ENCODE data around the gene DUOXA1. TPM values are rescaled to one million over a fixed set of nuclear protein-coding genes. Genes with fewer than 3 reads are reported as not detected.

DUOXA1 gene
- total RNA-seq, 2 donors from 2014 or later, result 17.6 to 38.8 TPM

DNA sequence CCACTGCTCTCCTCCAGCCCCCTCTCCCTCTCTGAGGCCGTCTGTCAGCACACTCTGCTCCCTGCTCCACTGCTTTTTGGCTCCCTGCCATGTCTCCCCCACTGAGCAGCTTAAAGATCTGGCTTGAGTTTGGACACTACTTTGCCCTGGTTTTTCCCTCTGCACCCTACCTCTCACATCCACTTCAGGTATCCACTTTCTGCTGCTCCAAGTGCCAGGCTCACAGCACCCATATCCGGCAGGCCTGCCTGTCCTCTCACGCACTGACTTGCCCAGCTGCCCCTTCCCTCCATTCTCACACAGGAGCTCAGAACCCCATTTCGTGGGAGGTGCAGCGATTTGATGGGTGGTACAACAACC lies 3.9 kb upstream of the DUOXA1 start:
- Histone ChIP-seq H3K4me3 (no peak overlapping the region), H3K36me3 (no peaks in the 10 kb centered on the region), H3K27ac (no peak overlapping the region), H3K9me3 (no peaks in the 10 kb centered on the region), H3K4me1 (replicated peaks) (no peaks in the 10 kb centered on the region), H3K27me3 (replicated peaks; ENCODE audit: insufficient read depth) (no peaks in the 10 kb centered on the region)
- intact Hi-C loops (cut with DNase I), result no loop called here
- TF ChIP-seq POLR2A (IDR thresholded peaks at IDR 0.05) (no peak), POLR2AphosphoS5 (IDR thresholded peaks at IDR 0.05) (no peak)
- TF ChIP-seq, protein P1, sequence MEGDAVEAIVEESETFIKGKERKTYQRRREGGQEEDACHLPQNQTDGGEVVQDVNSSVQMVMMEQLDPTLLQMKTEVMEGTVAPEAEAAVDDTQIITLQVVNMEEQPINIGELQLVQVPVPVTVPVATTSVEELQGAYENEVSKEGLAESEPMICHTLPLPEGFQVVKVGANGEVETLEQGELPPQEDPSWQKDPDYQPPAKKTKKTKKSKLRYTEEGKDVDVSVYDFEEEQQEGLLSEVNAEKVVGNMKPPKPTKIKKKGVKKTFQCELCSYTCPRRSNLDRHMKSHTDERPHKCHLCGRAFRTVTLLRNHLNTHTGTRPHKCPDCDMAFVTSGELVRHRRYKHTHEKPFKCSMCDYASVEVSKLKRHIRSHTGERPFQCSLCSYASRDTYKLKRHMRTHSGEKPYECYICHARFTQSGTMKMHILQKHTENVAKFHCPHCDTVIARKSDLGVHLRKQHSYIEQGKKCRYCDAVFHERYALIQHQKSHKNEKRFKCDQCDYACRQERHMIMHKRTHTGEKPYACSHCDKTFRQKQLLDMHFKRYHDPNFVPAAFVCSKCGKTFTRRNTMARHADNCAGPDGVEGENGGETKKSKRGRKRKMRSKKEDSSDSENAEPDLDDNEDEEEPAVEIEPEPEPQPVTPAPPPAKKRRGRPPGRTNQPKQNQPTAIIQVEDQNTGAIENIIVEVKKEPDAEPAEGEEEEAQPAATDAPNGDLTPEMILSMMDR (IDR thresholded peaks at IDR 0.05), result no peak
- 53% methylated on average over 5 of the region's 5 CpGs for WGBS
- DNase-seq (ENCODE audit: low spot score), result no peak

DNA sequence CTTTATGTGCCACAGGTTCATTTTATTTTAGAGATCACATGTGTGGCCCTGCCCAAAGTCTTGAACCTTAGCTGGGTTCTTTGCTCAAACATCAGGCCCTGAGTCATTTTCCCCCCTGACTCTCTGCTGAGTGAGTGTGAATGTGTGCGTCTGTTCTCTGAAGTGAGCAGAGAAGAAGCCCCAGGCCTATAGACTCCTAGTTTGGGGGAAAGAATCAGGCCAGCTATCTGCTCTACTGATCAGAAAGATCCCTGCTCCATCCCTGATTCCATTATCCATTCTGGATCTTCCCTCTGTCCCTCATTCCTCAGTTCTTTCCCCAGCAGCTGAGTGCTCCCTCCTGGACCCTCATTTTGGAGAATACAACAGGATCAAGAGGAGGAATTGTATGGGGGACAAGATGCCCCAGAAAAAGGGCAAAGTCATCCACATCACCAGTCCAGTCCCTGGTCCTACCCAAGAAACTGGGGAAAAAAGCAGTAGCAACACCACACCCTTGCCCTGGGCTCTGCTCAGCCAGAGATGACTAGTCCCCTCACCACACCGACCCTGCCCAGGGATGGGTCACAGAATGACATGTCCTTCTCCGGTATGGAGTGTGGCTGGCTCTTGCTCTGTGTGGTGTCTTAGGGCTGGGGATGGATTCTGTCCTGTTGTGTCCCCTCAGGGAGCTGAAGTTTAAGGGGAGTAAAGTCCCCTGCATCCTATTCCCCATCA lies 3.3 kb upstream of the DUOXA1 start:
- no peaks in the 10 kb centered on the region for H3K4me1 ChIP-seq (replicated peaks)

DNA sequence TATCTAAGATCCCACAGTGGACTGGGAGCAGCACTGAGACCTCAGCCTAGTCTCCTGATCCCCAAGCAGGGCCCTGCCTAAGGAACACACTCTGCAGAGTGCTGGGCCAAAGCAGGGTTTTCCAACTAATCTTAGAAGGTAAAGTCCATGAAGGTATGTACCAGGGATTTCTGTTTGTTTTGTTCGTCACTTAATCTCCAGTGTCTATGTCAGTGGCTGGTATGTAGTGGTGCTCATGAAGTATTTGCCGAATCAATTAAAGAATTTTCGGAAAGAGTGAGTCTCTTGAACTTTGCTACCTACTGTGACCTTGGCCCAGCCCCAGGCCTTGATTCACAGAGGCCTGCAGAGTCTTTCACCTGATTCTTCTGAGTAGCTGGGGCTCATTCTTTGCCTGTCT lies 1.8 kb upstream of the DUOXA1 start:
- Histone ChIP-seq H3K4me3 (no peak overlapping the region), H3K36me3 (no peaks in the 10 kb centered on the region), H3K4me1 (replicated peaks) (no peaks in the 10 kb centered on the region), H3K27ac (no peak overlapping the region), H3K9me3 (no peaks in the 10 kb centered on the region), H3K27me3 (replicated peaks; ENCODE audit: insufficient read depth) (no peaks in the 10 kb centered on the region)
- DNase-seq (ENCODE audit: low spot score), result no peak
- TF ChIP-seq POLR2AphosphoS5 (IDR thresholded peaks at IDR 0.05), result no peak
- TF ChIP-seq, protein P1 (IDR thresholded peaks at IDR 0.05), result no peak
- TF ChIP-seq POLR2A (IDR thresholded peaks at IDR 0.05), result no peak
- intact Hi-C loops (cut with DNase I), result no loop called here
- WGBS, result 94% methylated on average over 3 of the region's 3 CpGs

More for the DNA sequence above, 3.3 kb upstream of the DUOXA1 start:
- TF ChIP-seq, protein P1 (IDR thresholded peaks at IDR 0.05), result no peak
- no peak for TF ChIP-seq POLR2A (IDR thresholded peaks at IDR 0.05)
- no peak for TF ChIP-seq POLR2AphosphoS5 (IDR thresholded peaks at IDR 0.05)
- Histone ChIP-seq H3K9me3 (no peaks in the 10 kb centered on the region), H3K27ac (no peak overlapping the region), H3K36me3 (no peaks in the 10 kb centered on the region), H3K4me3 (no peak overlapping the region), H3K27me3 (replicated peaks; ENCODE audit: insufficient read depth) (no peaks in the 10 kb centered on the region)
- DNase-seq (ENCODE audit: low spot score), result no peak
- WGBS, result 76% methylated on average over 3 of the region's 3 CpGs
- intact Hi-C loops (cut with DNase I), result no loop called here

DNA sequence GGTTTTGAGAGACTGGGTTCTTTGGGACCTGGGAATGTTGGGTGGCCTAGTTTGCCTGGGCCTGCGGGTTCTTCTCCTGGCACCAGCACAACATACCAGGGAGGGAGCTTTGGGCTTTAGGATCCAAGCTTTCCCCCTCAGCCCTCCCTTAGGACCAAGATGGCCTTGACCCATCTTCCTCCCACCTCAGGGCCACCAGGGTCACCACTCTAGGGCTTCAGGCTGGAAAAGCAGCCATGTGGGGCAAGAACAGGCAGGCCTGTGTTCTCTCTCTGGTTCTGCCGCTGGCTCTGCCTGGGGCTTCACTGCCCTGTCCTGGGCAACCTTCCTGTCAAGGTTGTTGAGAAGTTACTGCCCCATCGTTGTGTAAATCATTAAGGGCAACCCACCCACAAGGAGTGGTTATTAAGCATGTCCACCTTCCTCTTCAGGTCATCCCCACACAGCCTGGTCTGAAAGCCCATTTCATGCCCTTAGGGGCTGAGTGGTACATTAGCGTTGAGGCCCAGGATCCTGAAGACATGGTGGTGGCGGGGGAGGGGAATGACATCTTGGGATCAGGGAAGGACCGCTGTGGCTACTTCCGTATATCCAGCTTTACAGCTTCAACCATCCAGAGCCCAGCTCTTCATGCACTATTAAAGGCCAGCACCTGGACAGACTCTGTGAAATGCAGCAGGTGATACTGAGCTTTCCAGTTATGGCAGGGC lies 767 bp upstream of the DUOXA1 start:
- peak overlapping the region; percentile 17 to 57 for H3K27ac ChIP-seq
- no peaks in the 10 kb centered on the region for H3K27me3 ChIP-seq (replicated peaks; ENCODE audit: insufficient read depth)
- DNase-seq (ENCODE audit: low spot score), result no peak
- H3K4me3 ChIP-seq, result peak overlapping the region; percentile 28 to 37
- TF ChIP-seq POLR2AphosphoS5 (IDR thresholded peaks at IDR 0.05) (no peak), POLR2A (IDR thresholded peaks at IDR 0.05) (no peak)
- TF ChIP-seq, protein P1 (IDR thresholded peaks at IDR 0.05), result no peak
- H3K4me1 ChIP-seq (replicated peaks), result no peaks in the 10 kb centered on the region
- no peaks in the 10 kb centered on the region for H3K36me3 ChIP-seq
- intact Hi-C loops (cut with DNase I), result no loop called here
- H3K9me3 ChIP-seq, result no peaks in the 10 kb centered on the region
- 73% methylated on average over 7 of the region's 7 CpGs for WGBS

Measured in prostate gland (tissue), 2 donors.